Kidney (tissue), 14 donors: ENCODE measurements around the gene NFAM1. TPM values are rescaled to one million over a fixed set of nuclear protein-coding genes. Genes with fewer than 3 reads are reported as not detected.

Source experiments
- DNase-seq, 5 donors: peaks; one replicate each; pipeline ENCODE4 v3.0.0-alpha.2; 2013 to 2020
- FAIRE-seq: peaks from 2 replicates; lab custom pipeline; 2012; peaks lifted over from hg19 to GRCh38; lab: Jason Lieb, UNC
- H3K27ac ChIP-seq, 2 donors: one replicate each; pipeline ENCODE4 v1.7.0; 2013; ENCODE audit warnings: low read depth in 2 of 2, low read length in 2 of 2, inconsistent platforms in 1 of 2
- H3K27me3 ChIP-seq: one replicate; pipeline ENCODE4 v1.7.1; 2013; ENCODE audit warnings: low read length, inconsistent platforms; ENCODE audit not compliant: control insufficient read depth, insufficient read depth
- H3K36me3 ChIP-seq, 3 donors: one replicate each; pipeline versions ENCODE4 v1.7.0 to v1.7.1; 2013; ENCODE audit warnings: low read length in 3 of 3, control low read depth in 1 of 3, inconsistent platforms in 1 of 3; ENCODE audit not compliant: insufficient read depth in 3 of 3, control insufficient read depth in 2 of 3
- H3K4me1 ChIP-seq, 3 donors: one replicate each; pipeline versions ENCODE4 v1.7.0 to v1.7.1; 2013; ENCODE audit warnings: low read length in 3 of 3, inconsistent platforms in 1 of 3, low read depth in 1 of 3; ENCODE audit not compliant: control insufficient read depth in 2 of 3, insufficient read depth in 2 of 3
- H3K4me3 ChIP-seq, 3 donors: one replicate each; pipeline versions ENCODE4 v1.7.0 to v1.8.1; 2013; ENCODE audit warnings: low read length in 3 of 3, control low read depth in 1 of 3, inconsistent platforms in 1 of 3
- H3K9ac ChIP-seq, 3 donors: one replicate each; pipeline versions ENCODE4 v1.7.0 to v1.7.1; 2013; ENCODE audit warnings: low read length in 3 of 3, control low read depth in 1 of 3, inconsistent platforms in 1 of 3
- H3K9me3 ChIP-seq, 3 donors: one replicate each; pipeline versions ENCODE4 v1.7.0 to v1.7.1; 2013; ENCODE audit warnings: low read length in 3 of 3, control low read depth in 1 of 3, inconsistent platforms in 1 of 3; ENCODE audit not compliant: control insufficient read depth in 2 of 3, insufficient read depth in 1 of 3
- CTCF ChIP-seq: IDR thresholded peaks from 3 replicates; pipeline ENCODE4 v1.5.1; 2012; ENCODE audit warnings: mild to moderate bottlenecking, moderate library complexity, borderline replicate concordance; ENCODE audit not compliant: insufficient read depth; ENCODE audit errors: extremely low read depth
- intact Hi-C: fragments of 100-400 bp; cut with DNase I; formaldehyde crosslinking; loops from one replicate; pipeline ENCODE4 v1.11.1; 2022
- polyA plus RNA-seq: library from polyadenylated mRNA; stranded (reverse); fragments of 350-450 nt; fragmentation: Illumina TruSeq; extraction: RNeasy Lipid Tissue Mini Kit (QIAGEN cat#74804); gene quantifications from one replicate; pipeline ENCODE4 v1.2.3, GENCODE V29; 2014; ENCODE audit warnings: low read depth, low replicate concordance; ENCODE audit not compliant: insufficient read depth
- total RNA-seq: library from RNA; stranded (reverse); fragmentation: NEBNext Ultra II Directional; extraction: Animal tissue kit (Norgen Biotek cat#: 25700); gene quantifications from one replicate; pipeline ENCODE4 v1.2.1, GENCODE V29; 2021
- donor health status: control.
- donor health status: control.
- donor health status: control.
- donor health status: control.
- donor health status: control.
- donor health status: DM: yes; HTN: yes; CAD: no.
- donor health status: Normal renal cell carcinoma (clear cell type).

NFAM1 gene
- total and polyA plus RNA-seq, 2 donors from 2014 or later = 0.60 to 7.9 TPM

DNA sequence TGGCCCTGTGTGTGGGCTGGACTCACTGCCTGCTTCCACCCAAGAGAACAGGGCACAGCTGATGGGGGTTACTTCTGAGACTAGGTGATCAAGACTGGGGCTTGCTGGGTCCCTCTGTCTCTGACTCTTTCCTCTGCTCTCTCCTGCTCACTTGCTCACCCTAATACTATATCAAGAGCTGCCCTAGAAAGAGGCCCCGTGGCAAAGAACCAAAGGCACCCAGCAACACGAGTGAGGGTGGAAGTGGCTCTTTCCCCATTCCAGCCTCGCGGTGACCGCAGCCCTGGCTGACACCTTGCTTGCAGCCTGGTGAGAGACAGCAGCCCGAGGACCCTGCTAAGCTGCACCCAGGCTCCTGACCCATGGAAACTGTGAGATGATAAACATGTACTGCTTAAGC is 20.7 kb upstream of the NFAM1 start:
- FAIRE-seq = no peak
- Histone ChIP-seq H3K9ac (no peak overlapping the region), H3K4me3 (no peak overlapping the region), H3K4me1 (no peaks in the 10 kb centered on the region), H3K27ac (no peak overlapping the region), H3K27me3 (no peaks in the 10 kb centered on the region), H3K36me3 (no peaks in the 10 kb centered on the region), H3K9me3 (no peaks in the 10 kb centered on the region)
- DNase-seq = peak in 1 of 5 donors; percentile 58
- intact Hi-C loops = no loop called here
- no peak for TF ChIP-seq CTCF

GRCh38 chr22:42452456-42452855 is 20.3 kb upstream of the NFAM1 start:
- DNase-seq (peak in 1 of 5 donors; percentile 44), FAIRE-seq (no peak)
- Histone ChIP-seq H3K4me3 (no peak overlapping the region), H3K27ac (no peak overlapping the region), H3K4me1 (no peaks in the 10 kb centered on the region), H3K9me3 (no peaks in the 10 kb centered on the region), H3K9ac (no peak overlapping the region), H3K36me3 (no peaks in the 10 kb centered on the region), H3K27me3 (no peaks in the 10 kb centered on the region)
- TF ChIP-seq CTCF = no peak
- intact Hi-C loops = no loop called here

DNA sequence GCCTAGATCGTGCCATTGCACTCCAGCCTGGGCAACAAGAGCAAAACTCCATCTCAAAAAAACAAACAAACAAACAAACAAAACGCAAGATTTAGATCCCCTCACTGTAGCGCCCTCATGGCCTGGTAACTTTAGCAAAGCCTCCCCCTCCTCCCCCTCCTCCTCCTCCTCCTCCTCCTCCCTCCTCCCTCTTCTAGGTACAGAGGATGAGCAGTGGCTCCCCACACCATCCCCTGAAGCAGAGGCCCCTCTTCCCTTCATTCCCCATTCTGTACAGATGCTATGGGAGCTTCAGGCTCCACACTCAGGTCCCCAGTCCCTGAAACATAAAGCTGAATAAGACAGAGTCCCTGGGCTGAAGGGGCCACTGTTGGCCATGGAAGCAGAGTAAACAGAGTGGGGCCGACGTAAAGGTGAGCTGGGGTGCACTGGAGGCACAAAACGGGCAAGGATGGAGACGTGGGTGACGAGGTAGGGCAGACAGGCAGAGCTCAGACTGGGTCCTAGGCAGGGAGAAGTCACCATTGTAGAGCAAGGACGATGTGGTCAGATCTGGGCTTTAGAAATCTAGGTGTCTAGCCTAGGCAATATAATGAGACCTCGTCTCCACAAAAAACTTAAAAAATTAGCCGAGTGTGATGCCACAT is 19.4 kb upstream of the NFAM1 start:
- Histone ChIP-seq H3K4me3 (no peak overlapping the region), H3K36me3 (no peaks in the 10 kb centered on the region), H3K9ac (no peak overlapping the region), H3K27ac (no peak overlapping the region), H3K27me3 (no peaks in the 10 kb centered on the region), H3K4me1 (no peaks in the 10 kb centered on the region), H3K9me3 (no peaks in the 10 kb centered on the region)
- intact Hi-C loops = no loop called here
- no peak for TF ChIP-seq CTCF
- no peak for FAIRE-seq
- DNase-seq = peak in 1 of 5 donors; percentile 8

DNA sequence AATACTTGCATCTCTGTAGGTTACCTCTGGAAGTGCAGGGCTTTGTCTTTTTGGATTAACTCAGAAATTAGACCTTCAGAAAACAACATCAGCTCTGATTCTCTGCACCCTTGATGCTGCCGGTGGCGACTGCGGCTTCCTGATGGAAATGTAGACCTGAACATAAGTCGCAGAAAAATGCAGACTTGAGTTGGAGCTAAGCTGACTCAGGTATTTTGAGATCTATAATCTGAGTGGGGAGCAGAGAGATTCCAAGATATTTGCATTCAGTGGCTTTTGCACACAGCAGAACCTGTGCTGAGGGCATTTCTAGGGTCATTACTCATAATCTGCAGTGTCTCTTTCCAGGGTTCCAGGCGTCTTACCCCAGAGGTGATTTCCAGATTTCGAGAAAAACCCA is 18.7 kb upstream of the NFAM1 start:
- intact Hi-C loops = no loop called here
- Histone ChIP-seq H3K4me3 (no peak overlapping the region), H3K4me1 (no peaks in the 10 kb centered on the region), H3K9me3 (no peaks in the 10 kb centered on the region), H3K27ac (no peak overlapping the region), H3K36me3 (no peaks in the 10 kb centered on the region), H3K9ac (no peak overlapping the region), H3K27me3 (no peaks in the 10 kb centered on the region)
- no peak for TF ChIP-seq CTCF
- FAIRE-seq (no peak), DNase-seq (peak in 1 of 5 donors; percentile 9)
